HepG2 (cell line): ENCODE results near the gene IGLL1. TPM values are rescaled to one million over a fixed set of nuclear protein-coding genes. Genes with fewer than 3 reads are reported as not detected.

Source experiments
- ADNP ChIP-seq: sonication (generic); formaldehyde crosslinking; IDR thresholded peaks from 2 replicates; pipeline ENCODE4 v1.4.0; 2020; ENCODE audit warnings: missing genetic modification reagents
- EHMT2 ChIP-seq: fragments of 200-600 bp; sonication (generic); IDR thresholded peaks from 2 replicates; pipeline ENCODE4 v1.7.0; 2017; ENCODE audit warnings: antibody characterized with exemption, low read depth, low read length, borderline replicate concordance
- EP300 ChIP-seq, 3 experiments: sonication (generic) in 1 of 3; formaldehyde crosslinking in 1 of 3; IDR thresholded peaks; 2 replicates each; pipeline versions ENCODE4 v1.5.1 to v1.6.1; 2011 to 2020; ENCODE audit warnings: low read depth in 2 of 3, low read length in 2 of 3, borderline replicate concordance in 1 of 3, improper control_type of control experiment in 1 of 3, mild to moderate bottlenecking in 1 of 3, missing genetic modification reagents in 1 of 3, moderate library complexity in 1 of 3
- ETV5 ChIP-seq: IDR thresholded peaks from 2 replicates; pipeline ENCODE4 v1.6.1; 2018; ENCODE audit warnings: missing biosample characterization, missing genetic modification reagents, inconsistent platforms, borderline replicate concordance
- HMGA1 ChIP-seq: sonication (generic); formaldehyde crosslinking; conservative IDR thresholded peaks from 2 replicates; pipeline ENCODE4 v1.4.0; 2020; ENCODE audit warnings: missing genetic modification reagents
- HOXA3 ChIP-seq: sonication (generic); formaldehyde crosslinking; IDR thresholded peaks from 2 replicates; pipeline ENCODE4 v1.5.0; 2020; ENCODE audit warnings: missing genetic modification reagents
- ISX ChIP-seq: sonication (generic); formaldehyde crosslinking; conservative IDR thresholded peaks from 2 replicates; pipeline ENCODE4 v1.5.0; 2020; ENCODE audit warnings: missing genetic modification reagents
- KDM1A ChIP-seq: IDR thresholded peaks from 2 replicates; pipeline ENCODE4 v1.6.1; 2016; ENCODE audit warnings: missing compliant biosample characterization
- NBN ChIP-seq: fragments of 450-650 bp; conservative IDR thresholded peaks from 2 replicates; pipeline ENCODE4 v1.6.1; 2017
- NRL ChIP-seq: sonication (generic); formaldehyde crosslinking; IDR thresholded peaks from 2 replicates; pipeline ENCODE4 v1.5.0; 2020; ENCODE audit warnings: missing genetic modification reagents, mild to moderate bottlenecking, moderate library complexity, borderline replicate concordance
- RERE ChIP-seq: IDR thresholded peaks from 2 replicates; pipeline ENCODE4 v1.6.1; 2016; ENCODE audit warnings: low read depth, missing genetic modification reagents, missing compliant biosample characterization
- RNF2 ChIP-seq: fragments of 450-650 bp; conservative IDR thresholded peaks from 2 replicates; pipeline ENCODE4 v1.6.1; 2016; ENCODE audit warnings: low read depth
- SSRP1 ChIP-seq: IDR thresholded peaks from 2 replicates; pipeline ENCODE4 v1.6.1; 2016; ENCODE audit warnings: control low read depth
- YEATS2 ChIP-seq: sonication (generic); formaldehyde crosslinking; IDR thresholded peaks from 2 replicates; pipeline ENCODE4 v1.4.0; 2020; ENCODE audit warnings: missing genetic modification reagents, borderline replicate concordance
- ZBTB37 ChIP-seq: sonication (generic); formaldehyde crosslinking; IDR thresholded peaks from 2 replicates; pipeline ENCODE4 v1.4.0; 2020; ENCODE audit warnings: mild to moderate bottlenecking, missing genetic modification reagents
- ZMYM4 ChIP-seq: sonication (generic); formaldehyde crosslinking; IDR thresholded peaks from 2 replicates; pipeline ENCODE4 v1.8.1; 2023; ENCODE audit warnings: mild to moderate bottlenecking, missing genetic modification reagents
- ZNF367 ChIP-seq: sonication (generic); formaldehyde crosslinking; IDR thresholded peaks from 2 replicates; pipeline ENCODE4 v1.4.0; 2020; ENCODE audit warnings: missing genetic modification reagents, borderline replicate concordance
- ZNF672 ChIP-seq: sonication (generic); formaldehyde crosslinking; IDR thresholded peaks from 2 replicates; pipeline ENCODE4 v1.8.1; 2022; ENCODE audit warnings: missing genetic modification reagents
- polyA plus RNA-seq, 8 experiments: library from polyadenylated mRNA; depleted of rRNA in 3 of 8; stranded (reverse) in 7 of 8; unstranded in 1 of 8; fragments of >200 nt; fragmentation: Illumina TruSeq in 4 of 8; extraction: Trizol in 4 of 8; gene quantifications; 2 replicates each; pipeline versions ENCODE4 v1.2.1 to v1.2.3, GENCODE V29; 2011 to 2016; ENCODE audit warnings: low read depth in 4 of 8, missing spikeins in 1 of 8, mixed read lengths in 1 of 8; ENCODE audit not compliant: insufficient read depth in 1 of 8
- total RNA-seq, 5 experiments: library from RNA; depleted of rRNA; stranded (reverse); fragments of >200 nt; fragmentation: Illumina TruSeq; extraction: Trizol; gene quantifications; 2 replicates each; pipeline ENCODE4 v1.2.3, GENCODE V29; 2016; ENCODE audit warnings: low read depth in 1 of 5
- TF ChIP-seq, protein P1 (sequence below): sonication (generic); formaldehyde crosslinking; IDR thresholded peaks from 2 replicates; pipeline ENCODE4 v1.4.0; 2020; ENCODE audit warnings: missing genetic modification reagents; ENCODE audit errors: not compliant biosample characterization

Gene IGLL1
- total and polyA plus RNA-seq, 2 of the 13 experiments (the other 11 are each of a cell fraction or from before 2014, with no cell fraction given), result not detected

GRCh38 chr22:23539135-23539838, 40.8 kb downstream of the IGLL1 start (continued):
- no peak for TF ChIP-seq EP300 (IDR thresholded peaks at IDR 0.05; ENCODE audit: low read depth in 2 of 2, low read length in 2 of 2)
- TF ChIP-seq EP300 (CRISPR knock-in tag; IDR thresholded peaks at IDR 0.05; ENCODE audit: borderline replicate concordance), result no peak
- 0 out of 2 replicates have a peak, but pooled peaks have one; percentile 38 for TF ChIP-seq ETV5 (CRISPR knock-in tag)
- no peak for TF ChIP-seq ZBTB37 (CRISPR knock-in tag)
- TF ChIP-seq ZNF367 (CRISPR knock-in tag), result no peak
- no peak for TF ChIP-seq NRL (CRISPR knock-in tag)
- TF ChIP-seq YEATS2, result no peak
- no peak for TF ChIP-seq ISX
- no peak for TF ChIP-seq ZNF672 (CRISPR knock-in tag)
- TF ChIP-seq ADNP (CRISPR knock-in tag), result no peak
- TF ChIP-seq RNF2, result no peak
- peak; percentile 60; the same call in 1 of the 2 replicates for TF ChIP-seq SSRP1 (CRISPR knock-in tag)
- TF ChIP-seq RERE (CRISPR knock-in tag), result no peak
- TF ChIP-seq HMGA1, result no peak
- peak; percentile 75 for TF ChIP-seq HOXA3
- no peak for TF ChIP-seq KDM1A
- TF ChIP-seq, protein P1, sequence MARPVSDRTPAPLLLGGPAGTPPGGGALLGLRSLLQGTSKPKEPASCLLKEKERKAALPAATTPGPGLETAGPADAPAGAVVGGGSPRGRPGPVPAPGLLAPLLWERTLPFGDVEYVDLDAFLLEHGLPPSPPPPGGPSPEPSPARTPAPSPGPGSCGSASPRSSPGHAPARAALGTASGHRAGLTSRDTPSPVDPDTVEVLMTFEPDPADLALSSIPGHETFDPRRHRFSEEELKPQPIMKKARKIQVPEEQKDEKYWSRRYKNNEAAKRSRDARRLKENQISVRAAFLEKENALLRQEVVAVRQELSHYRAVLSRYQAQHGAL, result no peak
- TF ChIP-seq NBN, result no peak
- no peak for TF ChIP-seq EHMT2
- TF ChIP-seq ZMYM4 (CRISPR knock-in tag), result peak; percentile 46
